ENCODE data around the gene LIMS1.

Gene LIMS1

DNA sequence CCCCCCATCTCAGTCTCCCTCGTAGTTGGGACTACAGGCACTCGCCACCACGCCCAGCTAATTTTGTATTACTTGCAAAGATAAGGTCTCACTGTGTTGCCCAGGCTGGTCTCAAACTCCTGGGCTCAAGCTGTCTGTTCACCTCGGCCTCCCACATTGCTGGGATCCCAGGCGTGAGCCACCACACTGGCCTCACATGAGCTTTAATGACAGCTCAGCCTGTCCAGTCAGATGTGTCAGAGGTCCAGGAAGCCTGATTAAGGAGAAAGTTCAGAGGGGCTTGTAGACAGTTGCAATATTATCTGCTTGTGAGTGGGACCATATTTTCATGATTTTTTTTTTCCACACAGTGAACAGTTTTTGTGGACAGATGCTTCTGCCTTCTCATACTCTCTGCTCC is 82.0 kb downstream of the LIMS1 start:
- no peak for DNase-seq

- DNase-seq, result peak; percentile 61
Measured at GRCh38 chr2:108616751-108617161, 82.5 kb downstream of the LIMS1 start.

DNA sequence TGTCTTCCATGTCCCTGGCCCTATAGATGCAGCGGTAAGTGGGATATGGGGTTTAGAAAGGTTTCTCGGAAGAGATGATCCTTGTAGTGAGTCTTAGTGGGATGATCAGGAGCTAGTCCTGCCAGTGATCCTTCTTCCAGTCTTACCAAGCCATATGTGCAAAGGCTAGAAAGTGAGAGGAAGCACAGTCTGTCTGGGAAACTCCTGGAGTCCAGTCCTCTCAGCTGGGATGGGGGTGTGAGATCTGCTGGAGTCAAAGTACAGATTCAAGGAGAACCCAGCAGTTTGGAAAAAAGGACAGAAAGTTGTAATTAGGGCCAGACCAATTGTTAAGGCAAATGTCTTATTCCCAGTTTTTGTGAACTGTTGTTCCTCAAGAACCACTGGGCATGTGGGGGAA is 83.3 kb downstream of the LIMS1 start:
- no peak for DNase-seq

GRCh38 chr2:108619925-108620620 is 85.8 kb downstream of the LIMS1 start:
- no peak for DNase-seq

GRCh38 chr2:108620656-108621055 is 86.4 kb downstream of the LIMS1 start:
- DNase-seq, result no peak

DNA sequence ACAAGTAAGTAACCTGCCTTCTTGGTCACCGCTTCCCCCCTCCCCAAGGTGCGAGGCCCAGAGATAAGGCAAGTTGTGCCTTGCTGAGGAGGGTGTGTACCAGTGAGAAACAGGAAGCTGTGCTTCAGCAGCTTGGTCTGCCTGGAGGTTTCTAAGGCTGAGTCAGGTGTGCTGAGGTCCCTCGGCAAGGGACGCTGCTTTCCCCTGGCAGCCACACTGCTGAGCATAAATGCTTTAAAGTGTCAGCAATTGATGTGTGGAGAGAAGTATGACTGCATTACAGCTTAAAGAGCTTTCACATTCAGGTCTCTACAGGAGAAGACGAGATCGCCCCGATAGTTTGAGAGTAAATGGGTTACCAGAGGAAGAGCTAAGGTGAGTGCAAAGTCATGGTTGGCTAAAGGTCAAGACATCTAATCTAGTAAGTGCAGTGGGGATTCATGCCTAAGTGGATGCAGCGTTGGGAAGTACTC is 86.9 kb downstream of the LIMS1 start:
- no peak for DNase-seq

- no peak for DNase-seq
Measured at GRCh38 chr2:108621687-108622681, 87.7 kb downstream of the LIMS1 start.

DNA sequence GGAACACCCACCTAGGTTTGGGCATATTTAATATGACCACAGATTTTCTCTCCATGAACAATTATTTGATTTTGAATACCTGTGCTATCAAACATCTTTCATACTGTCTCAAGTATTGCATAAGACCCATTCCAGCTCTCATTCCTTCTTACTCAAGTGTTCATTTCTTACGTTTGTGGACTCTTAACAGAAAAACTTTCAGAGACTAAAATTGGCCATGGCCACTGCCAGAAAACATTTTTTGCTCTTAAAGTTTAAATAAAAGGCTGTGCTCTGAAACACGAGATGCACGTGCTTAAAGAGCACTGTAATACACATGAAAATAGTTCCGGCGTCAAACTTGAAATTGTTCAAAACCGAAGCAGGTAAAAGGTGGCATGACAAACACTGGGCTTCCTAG is 89.3 kb downstream of the LIMS1 start:
- no peak for DNase-seq

DNA sequence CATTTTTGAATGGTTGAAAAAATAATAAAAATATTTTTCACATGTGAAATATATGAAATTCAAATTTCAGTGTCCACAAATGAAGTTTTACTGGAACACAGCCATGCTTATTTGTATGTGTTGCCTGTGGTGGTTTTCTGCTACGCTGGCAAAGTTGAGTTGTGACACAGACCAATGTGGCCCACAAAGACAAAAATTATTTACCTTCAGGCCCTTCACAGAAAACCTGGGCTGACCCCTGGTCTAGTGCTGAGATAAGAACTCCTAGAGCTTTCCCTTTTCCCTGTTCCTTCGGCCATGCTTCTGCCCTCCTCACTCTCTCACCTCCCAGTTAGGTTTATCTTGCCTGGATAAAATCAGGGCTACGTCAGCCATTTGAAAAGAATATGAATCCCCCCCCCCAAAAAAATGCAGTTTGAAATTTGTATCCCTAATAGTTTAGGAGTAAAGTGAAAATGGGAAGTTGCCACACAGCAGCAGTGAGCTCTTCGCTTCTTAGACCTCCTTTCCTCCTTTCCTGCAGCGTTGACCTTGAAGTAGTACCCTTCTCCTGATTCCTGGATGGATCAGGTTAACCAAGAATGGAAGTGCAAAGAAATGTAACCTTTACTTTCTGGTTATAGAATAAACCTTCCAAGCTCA is 91.0 kb downstream of the LIMS1 start:
- DNase-seq, result no peak

DNA sequence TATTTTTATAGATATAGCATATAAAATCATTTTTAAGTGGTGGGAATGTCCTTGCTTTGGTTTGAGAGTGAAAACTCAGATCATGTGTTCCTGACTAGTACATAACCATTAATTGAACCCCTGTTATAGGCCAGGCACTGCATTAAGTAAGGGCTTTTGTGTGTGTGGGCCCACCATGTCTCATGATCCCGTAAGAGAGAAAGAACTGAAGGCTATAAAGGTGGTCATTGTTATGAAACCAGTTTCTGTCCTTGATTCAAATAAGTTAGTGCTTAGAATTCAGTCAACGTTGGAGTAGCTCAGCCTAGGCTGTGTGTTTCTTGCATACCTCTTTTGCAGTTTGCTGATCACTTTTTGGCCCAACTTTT is 91.5 kb downstream of the LIMS1 start:
- no peak for DNase-seq

DNA sequence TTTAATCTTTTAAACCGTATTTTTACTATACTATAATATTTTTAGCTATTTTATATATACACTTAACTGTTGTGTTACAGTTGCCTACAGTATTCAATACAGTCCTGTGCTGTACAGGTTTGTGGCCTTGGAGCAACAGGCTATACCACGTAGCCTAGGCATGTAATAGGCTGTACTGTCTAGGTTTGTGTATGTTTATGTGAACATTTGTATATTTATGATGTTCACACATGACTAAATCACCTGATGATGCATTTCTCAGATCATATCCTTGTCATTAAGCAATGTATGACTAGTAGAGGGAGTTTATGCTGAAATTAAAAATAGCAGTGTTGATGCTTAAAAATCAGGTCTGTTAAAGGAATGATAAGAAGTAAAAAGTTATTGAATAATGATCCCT is 92.7 kb downstream of the LIMS1 start:
- peak; percentile 25 for DNase-seq

GRCh38 chr2:108627911-108628567 is 93.8 kb downstream of the LIMS1 start:
- no peak for DNase-seq

DNA sequence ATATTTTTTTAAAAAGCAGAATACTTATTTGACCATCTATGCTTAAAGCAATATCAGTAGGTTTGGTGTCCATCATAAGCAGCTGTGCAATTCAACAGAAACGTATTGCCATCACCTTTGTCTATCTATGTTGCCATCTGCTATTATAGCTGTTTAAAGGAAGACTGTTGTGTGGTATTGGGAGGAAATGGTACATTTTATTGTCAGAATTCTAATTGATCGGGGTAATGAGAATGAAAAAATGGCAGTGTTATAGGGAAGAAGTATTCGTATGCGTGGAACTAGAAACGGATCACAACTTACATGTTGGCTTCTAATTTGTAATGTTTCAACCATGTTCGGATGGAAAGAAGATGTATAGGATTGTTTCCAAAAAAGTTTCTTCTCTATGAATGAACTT is 94.7 kb downstream of the LIMS1 start:
- DNase-seq, result no peak

GRCh38 chr2:108629417-108629816 is 95.1 kb downstream of the LIMS1 start:
- no peak for DNase-seq

- peak; percentile 45 for DNase-seq
Measured at GRCh38 chr2:108630567-108631405, 96.5 kb downstream of the LIMS1 start.

GRCh38 chr2:108632332-108633160 is 98.3 kb downstream of the LIMS1 start:
- DNase-seq, result no peak

DNA sequence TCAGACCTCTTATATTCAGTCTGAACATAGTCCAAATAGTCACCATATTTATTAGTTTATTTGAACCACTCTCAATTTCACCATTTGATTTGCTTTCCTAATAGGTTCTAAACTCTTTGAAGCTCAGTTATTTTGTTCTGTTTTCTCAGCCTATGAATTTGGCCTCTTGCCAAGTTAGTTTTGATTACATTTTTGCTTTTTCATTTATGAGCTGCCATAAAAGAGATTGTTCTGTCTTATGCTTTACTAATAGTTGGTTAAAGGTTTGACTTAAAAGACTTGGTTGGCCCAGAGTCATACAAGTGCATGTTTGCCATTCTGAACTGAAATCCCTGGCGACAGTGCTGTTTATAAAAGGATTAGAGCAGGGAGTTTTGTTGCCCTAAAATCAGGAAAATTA is 99.1 kb downstream of the LIMS1 start:
- no peak for DNase-seq

DNA sequence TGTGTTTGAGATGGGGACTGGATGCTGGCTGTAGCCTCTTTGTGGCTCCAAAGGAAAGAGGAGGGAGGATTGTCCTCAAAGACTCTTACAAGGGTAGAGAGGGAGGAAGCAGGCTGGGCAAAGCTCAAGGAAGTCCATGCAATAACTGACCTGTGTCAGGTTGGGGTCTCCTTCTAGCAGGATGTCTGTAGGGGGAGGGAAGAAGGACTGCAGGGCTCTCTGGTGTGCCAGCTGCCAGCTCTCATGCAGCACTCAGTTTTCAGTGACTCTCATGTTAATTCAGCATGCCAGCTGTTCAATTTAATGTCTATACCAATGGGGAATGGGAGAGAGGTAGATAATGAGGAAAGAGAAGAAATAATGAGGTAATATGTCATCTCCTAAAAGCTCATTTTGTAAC is 99.7 kb downstream of the LIMS1 start:
- DNase-seq, result no peak

GRCh38 chr2:108634576-108635160 is 100.4 kb downstream of the LIMS1 start:
- no peak for DNase-seq

DNA sequence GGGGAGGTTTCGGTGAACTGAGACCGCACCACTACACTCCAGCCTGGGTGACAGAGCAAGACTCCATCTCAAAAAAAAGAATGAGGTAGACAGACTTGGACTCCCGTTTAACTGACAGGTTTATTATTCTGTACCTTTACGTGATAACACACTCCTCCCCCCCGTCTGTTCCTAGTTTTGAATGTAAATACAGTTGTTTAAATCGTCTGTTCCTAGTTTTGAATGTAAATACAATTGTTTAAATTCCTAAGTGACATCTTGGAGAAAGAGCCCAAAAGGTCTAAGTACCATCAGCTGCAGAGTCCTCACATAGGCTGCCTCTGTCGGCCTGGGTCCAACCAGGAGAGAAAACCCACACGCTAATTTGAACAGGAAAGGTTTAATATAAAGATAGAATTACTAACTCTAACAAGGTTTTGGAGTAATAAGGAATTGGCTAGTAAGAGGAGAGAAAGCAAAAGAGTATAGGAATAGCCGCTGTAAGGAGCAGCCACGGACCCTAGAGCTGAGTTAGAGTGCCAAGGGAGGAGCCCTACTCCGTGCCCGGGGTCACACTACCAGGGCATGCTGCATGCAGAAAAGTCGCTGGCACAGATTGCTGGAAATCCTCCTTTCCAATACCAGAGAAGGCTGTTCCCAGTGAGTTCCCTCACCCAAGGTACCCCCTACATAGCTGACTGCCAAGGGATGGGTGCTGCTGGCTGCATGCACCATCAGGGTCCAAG is 101.5 kb downstream of the LIMS1 start:
- no peak for DNase-seq
